Measurements from ENCODE around the gene NAPEPLD.
"Not testable (repeated sequence)": the region's sequence is repeated elsewhere in the genome, so short reads cannot be mapped to it uniquely, and the experiment has no call there.

NAPEPLD gene

DNA sequence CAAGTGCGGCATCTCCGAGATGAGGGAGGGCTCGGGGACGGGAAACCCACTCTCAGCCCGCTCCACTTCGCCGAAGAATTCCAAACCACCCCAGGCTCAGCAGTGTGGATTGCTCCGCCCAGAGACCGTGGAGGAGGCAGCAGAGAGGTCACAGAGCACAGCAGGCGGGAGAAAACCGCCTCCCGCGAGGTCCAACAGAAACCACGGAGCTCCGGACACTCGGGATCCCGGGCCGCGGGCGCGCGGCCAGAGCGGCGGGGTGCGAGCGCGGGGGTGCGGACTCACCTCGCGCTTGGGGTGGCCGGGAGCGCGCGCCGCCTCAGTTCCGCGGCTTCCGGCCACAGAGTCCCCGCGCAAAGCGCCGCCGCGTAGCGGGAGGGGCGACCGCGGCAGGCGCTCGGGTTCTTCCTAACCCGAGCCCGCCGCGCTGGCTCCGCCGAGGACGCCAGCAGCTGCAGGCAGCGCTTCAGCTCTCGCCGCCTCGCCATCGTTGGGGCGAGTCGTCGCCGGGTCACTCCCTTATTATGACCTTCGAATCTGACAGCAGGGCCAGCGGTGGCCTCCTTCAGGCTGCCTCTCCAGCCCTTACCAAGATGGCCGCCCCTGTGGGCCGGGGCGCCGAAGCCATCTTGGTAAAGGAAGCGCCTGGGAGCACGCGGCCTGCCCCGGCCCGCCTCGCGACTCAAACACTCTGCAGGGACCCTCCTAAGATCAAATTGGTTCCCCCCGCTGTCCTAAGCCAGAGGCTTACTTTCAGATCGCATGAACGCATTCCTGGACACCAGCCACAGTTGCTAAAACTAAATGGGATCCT, at the start of gene NAPEPLD:
TSS of gene NAPEPLD (minus strand) at position 106 of the 814 bp plus-strand sequence. CDS start 20,323 bp downstream, outside the sequence.
- DNase-seq: peak; percentile 90

DNA sequence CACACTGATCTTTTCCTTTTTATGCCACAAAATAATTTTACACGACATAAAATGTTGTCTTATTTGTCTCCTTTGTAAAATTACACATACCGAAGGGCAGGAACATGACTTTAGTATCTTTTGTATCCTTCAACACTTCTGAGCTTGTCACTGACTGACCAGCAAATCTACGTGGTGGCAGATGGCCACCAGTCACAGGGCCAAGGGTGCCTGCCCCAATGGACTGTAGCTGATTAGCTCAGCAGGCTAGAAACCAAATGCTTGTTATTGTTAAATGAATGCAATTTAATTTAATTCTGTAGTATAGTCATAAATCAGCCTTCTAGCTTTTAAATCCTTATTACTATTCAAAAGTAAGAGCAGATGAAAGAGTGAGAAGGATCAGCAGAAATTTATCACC, 49.2 kb upstream of the NAPEPLD start:
- not testable (repeated sequence) for DNase-seq

DNA sequence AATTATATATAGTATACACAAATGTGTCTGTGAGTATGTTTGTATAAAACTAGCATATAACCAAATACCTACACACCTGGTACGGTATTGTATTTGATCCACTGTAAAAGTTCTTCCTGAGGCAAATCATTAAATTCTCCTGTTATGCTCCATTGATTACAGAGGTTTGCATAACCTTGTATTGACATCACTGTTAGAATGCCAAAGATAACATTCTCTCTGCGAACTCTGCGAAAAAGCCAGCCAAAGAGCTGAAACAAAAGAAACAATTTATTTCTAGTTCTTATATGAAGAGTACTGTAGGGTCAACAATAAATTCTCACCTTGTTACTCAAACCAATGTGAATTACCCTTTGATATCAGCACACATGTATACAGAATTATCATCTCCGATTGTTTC, 46.5 kb upstream of the NAPEPLD start:
- DNase-seq: not testable (repeated sequence)

DNA sequence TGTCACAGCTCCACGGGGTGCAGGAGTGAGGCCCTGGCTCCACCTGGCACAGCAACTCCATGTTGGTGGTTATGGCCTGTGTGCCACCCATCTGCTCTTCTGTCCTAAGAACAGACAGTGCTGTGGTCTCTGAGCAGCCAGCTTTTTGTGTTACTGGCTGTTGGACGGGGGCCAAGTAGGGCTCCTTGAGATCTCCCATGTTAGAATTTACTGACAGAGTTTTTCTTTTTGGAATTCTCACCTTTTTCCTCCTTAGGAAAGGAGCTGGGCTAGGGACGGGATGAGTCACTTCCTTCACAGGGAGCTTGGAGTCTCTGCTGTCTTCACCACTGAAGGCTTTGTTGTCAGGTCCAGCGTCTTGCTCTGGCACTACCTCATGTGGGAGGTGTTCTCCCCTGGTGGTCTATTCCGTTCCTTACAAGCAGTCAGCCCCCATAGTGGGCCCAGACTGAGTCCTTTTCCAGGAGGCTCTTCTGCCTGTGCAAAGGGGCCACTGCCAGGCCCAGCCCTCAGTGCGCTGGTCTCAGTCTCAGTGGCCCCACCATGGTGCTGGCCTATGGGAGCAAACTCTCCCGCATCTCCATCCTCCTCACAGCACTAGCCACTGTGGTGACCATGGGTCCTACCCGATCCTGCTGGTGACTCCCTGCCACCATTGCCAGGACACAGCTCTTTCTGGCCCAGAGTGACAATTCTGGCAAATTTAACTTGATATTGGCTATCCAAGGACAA, 23.7 kb upstream of the NAPEPLD start:
- not testable (repeated sequence) for DNase-seq

DNA sequence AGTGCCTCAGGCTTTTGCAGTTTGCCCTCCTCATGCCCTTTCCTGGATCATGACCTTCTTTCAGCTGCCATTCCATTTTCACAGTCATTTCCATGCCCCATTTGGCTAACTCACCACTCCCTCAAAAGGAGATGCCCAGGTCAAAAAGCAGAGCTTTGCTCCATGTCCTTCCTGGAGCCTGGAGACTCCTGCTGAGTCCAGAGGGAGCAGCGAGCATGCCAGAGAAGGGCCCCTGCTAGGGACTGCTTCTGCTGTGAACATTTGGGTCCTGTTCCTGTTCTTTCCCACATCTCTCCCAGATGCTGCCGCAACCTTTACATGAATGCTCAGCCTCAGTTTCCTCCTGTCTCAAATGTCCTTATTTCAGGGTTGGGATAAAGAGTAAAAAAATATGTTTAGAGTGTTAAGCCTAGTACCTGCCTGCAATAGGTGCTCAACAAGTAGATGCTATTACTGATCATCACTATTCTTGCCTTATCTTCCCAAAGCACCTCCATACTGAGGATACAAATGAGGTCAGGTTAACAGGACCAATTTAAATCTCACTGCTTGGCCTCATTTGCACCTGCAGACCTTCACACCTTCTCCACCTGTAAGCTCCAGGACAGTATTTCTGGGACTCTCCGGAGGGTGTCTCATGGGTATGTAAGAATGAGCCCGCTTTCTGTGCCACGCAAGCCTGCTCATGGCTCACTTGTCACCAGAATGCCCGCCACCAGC, 23.0 kb upstream of the NAPEPLD start:
- DNase-seq: not testable (repeated sequence)

DNA sequence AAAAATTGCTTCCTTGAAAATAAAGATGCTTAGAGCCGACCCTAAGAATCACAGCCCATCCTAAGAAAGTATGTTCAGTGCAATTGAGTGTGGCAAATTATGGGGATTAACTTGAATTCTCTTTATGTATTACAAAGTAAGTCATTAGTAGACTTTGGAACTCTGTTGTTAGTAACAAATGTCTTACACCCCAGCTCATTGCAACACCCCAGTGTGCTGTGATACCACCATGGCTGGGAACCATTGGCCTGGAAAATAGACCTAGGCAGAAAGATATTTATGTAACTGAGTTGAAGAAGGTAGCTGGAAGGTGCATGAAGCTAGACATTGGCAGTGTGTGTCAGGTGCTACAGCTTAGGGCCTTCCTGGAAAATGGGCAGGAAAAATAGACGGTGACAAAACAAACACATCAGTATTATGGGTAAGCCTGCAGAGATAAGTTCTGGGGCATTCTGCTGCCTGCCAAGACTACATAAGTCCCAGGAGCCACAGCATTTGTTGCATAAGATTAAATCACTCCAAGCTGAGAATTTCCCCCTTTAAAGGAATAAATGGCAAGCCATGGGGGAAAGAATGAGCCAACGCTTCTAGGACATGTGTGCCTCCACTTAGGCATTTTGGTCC, 18.1 kb upstream of the NAPEPLD start:
- DNase-seq: not testable (repeated sequence)

DNA sequence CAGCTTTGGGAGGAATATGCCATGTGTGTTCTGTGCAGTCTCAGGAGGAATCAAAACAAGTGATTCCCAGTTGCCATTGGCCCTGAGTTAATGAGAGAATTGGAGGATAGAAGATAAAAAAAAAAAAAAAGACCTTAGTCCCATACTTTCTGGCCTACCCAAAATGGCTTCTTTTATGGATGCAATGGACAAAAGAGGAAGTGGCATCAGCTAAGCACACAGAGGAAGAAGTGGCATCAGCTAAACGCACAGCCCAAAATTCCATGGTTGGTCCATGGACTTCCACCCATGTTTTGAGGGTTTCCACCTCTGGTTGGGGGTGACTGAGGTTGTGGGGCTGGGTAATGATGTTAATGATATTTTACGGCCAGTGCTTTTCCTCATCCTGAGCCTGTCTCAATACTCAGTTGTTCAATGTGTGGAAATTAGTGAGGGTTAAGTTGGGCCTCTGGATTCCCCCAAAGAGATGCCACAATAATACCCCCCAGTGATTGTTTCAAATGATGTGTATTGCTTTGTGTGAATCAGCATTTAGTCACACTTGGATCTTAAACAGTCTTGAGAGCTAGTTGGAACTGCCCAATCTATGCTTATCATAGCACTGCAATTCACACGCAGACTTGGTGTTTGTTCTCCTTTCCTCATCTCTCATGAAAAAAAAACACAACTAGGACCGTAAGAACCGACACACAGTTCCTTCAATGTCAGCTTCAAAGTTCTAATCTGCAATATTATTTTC, 14.4 kb upstream of the NAPEPLD start:
- DNase-seq: not testable (repeated sequence)

DNA sequence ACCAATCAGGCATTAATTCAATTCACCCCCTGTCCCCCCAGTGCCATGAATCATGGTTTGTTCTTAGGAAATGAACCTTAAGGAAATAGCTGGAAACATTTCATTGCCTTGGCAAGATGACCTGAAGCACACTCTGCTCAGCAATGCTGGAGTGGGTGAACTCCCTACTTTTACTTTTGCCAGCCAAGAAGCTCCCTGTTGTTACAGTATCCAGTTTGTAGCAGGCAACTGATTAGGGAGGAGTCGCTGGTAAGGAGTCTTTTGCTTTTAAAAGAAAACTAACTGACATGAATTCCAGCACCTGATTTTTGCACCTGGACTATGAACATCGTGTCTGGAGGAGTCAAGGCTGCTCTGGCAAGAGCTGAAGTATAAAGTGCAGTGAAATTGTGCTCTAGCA, 13.7 kb upstream of the NAPEPLD start:
- DNase-seq: not testable (repeated sequence)

DNA sequence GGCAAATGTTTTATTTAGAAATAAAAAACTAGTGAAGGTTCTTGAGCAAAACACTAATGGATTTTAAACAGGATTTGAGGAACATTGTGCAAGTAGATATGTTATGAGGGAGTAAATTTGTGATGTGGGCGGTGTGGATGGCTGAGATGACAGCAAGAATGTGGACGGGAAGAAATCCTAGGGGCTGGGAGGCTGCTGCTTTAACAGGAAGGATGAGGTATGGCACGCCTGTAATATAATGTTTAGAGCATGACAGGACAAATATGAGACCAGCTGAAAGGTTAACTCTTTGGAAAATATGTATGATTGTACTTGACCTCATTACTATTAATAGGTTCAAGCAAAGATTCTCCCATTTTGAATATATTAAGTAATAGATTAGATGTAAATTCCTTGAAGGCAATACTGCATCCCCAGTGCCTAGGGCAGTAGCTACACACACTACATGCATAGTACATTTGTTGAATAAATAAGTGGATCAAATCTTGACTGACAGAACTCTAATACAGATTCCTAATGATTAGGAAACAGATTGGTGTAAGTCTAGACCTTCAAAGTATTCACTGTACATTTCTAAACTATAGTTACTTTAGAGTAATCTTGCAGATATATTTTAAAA, 13.2 kb upstream of the NAPEPLD start:
- DNase-seq: not testable (repeated sequence)

DNA sequence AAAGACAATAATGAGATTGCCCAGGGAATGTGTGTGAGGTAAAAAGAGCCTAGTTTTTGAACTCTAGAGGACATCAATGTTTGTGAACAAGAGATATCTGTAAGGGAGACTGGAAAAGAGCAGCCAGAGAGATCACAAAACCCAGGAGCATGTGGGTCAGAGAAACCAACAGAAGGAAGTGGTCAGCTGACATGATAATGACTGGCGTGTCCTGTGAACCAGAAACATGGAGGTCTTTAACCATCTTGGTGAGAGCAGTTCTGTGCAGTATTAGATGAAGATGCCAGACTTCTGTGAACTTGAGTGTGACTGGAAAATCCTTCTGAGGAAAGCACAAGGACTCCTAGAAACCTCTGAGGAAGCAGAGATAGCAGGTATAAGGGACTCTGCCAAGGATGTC, 10.2 kb upstream of the NAPEPLD start:
- not testable (repeated sequence) for DNase-seq

DNA sequence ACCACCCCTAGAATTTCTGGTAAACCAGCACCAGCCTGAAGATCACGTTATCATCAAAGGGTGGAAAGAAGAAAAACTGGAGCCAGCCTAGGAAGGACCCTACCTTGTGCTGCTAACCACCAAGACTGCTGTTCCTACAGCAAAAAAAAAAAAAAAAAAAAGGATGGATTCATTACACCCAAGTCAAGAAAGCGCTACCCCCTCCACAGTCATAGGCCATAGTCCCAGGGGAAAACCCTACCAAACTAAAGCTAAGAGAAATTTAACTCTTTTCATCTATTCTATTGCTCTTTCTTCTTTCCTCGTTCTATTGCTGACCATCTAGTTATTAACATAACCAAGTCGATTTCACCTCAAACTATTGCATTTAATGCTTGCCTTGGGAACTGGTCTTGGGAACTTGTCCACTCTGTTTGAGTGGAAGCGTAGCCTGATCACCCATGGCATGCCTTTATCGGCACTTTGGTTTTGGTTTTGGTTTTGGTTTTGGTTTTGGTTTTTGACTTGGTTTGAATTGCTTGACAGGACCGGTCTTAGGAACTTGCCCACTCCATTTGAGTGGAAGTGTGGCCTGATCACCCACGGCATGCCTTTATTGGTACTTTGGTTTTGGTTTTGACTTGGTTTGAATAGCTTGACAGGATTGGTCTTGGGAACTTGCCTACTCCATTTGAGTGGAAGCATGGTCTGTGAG, 6.6 kb upstream of the NAPEPLD start:
- DNase-seq: not testable (repeated sequence)

DNA sequence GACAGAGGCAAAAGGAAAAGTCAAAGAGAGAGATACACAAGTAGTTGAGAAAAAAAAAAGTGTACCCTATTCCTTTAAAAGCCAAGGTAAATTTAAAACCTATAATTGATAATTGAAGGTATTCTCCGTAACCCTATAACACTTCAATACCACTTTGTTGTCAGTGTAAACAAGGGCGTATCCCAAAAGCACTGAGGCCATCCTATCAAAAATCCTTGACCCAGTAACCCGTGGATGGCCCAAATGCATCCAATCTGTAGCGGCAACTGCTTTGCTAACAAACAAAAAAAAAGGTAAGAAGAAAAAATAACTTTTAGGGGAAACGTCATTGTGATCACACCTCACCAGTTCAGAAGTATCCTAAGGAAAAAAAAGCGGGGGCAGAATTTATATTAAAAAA, 5.1 kb upstream of the NAPEPLD start:
- DNase-seq: no peak

DNA sequence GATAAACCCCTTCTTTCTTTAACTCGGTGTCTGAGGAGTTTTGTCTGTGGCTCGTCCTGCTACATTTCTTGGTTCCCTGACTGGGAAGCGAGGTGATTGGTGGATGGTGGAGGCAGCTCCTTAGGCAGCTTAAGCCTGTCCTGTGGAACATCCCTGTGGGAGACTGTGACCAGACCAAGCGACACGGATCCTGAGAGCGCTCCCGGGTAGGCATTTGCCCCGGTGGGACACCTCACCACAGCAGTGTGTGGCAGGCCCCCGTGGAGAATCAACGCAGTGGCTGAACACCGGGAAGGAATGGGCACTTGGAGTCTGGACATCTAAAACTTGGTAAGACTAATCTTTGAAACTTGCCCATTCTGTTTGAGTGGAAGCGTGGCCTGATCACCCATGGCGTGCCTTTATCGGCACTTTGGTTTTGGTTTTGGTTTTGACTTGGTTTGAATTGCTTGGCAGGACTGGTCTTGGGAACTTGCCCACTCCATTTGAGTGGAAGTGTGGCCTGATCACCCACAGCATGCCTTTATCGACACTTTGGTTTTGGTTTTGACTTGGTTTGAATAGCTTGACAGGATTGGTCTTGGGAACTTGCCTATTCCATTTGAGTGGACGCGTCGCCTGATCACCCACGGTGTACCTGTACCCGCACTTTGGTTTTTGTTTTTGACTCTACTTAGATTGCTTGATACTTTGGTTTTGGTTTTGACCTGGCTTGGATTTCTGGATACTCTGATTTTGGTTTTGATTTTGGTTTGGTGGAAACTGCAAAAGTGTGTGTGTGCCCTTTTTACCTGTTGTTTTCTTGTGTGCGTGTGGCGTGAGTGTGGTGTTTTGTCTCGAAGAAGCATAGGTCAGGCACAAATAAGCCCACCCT, 4.1 kb upstream of the NAPEPLD start:
- DNase-seq: not testable (repeated sequence)

DNA sequence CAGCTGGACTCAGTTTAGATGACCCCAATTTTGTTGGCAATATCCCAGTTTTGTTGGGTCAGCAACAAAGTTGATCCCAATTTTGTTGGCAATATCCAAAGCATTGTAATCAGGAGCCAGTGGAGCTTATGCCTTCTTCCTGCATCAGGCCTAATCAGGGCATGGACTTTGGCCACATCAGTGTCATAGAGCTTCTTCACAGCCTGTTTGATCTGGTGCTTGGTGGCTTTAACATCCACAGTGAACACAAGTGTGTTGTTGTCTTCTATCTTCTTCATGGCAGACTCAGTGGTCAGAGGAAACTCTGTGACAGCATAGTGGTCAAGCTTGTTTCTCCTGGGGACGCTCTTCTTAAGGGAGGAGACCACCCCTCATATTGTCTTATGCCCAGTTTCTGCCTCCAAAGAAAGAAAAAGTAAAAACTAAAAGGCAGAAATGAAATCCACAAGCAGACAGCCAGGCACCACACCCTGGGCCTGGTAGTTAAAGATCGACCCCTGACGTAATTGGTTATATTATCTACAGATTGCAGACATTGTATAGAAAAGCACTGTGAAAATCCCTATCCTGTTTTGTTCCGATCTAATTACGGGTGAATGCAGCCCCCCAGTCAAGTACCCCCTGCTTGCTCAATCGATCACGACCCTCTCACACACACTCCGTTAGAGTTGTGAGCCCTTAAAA, 3.2 kb upstream of the NAPEPLD start:
- not testable (repeated sequence) for DNase-seq

DNA sequence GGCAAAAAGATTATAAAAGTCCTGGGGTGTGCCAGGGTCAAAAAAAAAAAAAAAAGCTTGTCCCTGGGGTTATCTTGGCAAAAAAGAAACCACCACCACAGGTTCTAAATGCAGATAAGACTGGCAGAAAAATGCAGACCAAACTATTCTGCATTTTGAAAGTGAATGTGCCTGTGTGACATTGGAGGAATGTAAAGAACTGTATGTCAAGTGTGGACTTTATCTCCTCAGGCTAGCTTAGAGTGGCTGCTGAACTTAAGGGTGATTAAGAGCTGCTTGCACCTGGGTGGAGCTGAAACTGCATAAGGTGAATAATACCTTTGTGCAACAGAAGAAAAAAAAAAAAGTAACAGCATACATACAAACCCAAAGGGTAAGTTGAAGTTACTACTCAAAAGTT, 1.3 kb upstream of the NAPEPLD start:
- no peak for DNase-seq

DNA sequence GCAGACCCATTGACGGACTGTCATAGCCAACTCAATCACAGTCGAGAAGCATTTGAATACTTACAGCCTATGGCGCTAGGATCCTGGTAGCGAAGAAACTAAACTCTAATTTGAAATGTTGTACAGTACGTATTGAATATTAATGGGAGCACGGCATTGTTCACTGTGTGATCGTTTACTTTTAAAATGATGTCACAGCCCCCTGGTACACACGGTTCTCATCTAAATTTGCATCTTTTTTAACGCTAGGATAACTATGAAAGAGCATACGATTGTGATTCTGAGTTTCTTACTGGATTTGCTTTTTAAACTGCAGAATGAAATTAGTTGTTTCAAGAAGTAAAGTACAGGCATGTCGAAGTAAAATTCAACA, 895 bp upstream of the NAPEPLD start:
- DNase-seq: no peak

DNA sequence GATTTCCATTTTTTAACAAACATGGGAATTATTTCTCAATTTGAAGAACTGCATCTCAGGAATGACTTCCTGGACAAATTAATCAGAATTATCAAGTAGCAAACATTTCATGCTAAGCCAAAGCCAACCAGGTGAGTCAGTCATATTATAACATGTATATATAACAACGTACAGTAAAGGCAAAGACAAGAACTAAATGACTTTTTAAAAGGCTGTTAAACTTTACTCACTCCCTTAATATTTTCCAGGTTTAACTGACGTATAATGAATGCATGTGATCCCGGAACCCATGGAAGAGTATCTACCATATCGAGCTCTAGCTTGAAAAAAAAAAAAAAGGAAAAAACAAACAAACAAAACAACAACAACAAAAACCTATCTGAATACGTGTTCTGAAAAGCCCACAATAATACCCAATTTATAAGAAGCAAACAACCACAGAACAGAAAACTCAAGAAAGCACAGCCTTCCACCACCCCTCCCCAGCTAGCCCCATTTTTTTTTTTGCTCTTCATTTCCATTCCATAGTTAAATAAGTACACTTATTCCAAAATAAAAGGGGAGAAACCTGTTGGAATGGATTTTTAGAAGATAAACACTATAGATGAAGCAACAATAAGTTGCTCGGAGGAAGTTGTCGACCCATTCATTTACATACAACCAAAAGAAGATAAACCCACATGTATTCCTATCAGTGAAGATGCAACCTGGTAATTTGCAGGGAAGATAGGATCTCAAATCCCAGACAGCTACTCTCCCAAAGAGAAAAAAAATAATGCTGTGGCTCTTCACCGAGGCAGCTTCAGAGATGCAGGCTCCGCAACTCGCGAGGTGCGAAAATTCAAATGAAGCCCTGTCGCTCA, 537 bp downstream of the NAPEPLD start:
- no peak for DNase-seq

DNA sequence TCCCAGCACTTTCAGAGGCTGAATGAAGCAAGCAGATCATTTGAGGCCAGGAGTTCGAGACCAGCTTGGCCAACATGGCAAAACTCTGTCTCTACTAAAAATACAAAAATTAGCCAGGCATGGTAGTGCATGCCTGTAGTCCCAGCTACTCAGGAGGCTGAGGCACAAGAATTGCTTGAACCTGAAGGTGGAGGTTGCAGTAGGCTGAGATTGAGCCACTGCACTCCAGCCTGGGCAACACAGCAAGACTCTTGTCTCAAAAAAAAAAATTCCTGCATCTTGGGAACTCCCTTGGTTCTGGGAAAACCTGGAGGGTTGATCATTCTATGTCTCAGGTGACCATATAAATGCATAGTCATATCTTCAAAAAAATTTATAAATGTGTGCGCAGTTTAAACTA, 4.1 kb downstream of the NAPEPLD start:
- DNase-seq: not testable (repeated sequence)

DNA sequence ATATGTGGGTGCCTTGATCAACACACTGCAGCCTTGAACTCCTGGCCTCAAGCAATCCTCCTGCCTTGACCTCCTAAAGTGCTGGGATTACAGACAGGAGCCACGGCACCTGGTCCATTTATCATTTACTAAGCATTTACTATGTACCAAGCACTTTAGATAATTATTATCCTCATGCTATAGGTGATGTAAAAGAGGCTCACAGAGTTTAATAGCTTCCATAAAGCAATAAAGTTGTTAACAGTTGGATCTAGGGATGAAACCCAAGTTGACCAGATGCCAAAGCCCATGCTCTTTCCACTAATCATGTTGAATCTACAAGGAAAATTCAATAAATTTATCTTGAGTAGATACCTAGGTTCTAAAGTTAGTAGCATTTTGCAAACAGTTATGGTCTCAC, 5.0 kb downstream of the NAPEPLD start:
- no peak for DNase-seq

Data from NCI-H1092 (cell line).